Epithelial cell of proximal tubule (primary cell): ENCODE measurements around the gene ESRRG. TPM values are rescaled to one million over a fixed set of nuclear protein-coding genes. Genes with fewer than 3 reads are reported as not detected.

ENCODE experiments used
- DNase-seq: peaks from one replicate; pipeline ENCODE4 v3.0.0-alpha.2; 2011; ENCODE audit warnings: low read depth
- H3K4me3 ChIP-seq: 2 replicates; pipeline ENCODE4 v1.5.1; 2011; ENCODE audit warnings: low read depth, mild to moderate bottlenecking, low read length
- CTCF ChIP-seq: conservative IDR thresholded peaks from 2 replicates; pipeline ENCODE4 v1.5.1; 2012; ENCODE audit warnings: low read depth, mild to moderate bottlenecking, low read length
- total RNA-seq: library from RNA; depleted of rRNA; stranded (reverse); fragments of >200 nt; gene quantifications from 2 replicates; pipeline ENCODE4 v1.2.3, GENCODE V29; 2015

The ESRRG gene
- total RNA-seq, 1 donor from 2014 or later = 0.52 TPM

- TF ChIP-seq CTCF = no peak
- no peak for DNase-seq
- H3K4me3 ChIP-seq = no peak overlapping the region
Measured at GRCh38 chr1:216750961-216751360, 27.7 kb upstream of the ESRRG start.

DNA sequence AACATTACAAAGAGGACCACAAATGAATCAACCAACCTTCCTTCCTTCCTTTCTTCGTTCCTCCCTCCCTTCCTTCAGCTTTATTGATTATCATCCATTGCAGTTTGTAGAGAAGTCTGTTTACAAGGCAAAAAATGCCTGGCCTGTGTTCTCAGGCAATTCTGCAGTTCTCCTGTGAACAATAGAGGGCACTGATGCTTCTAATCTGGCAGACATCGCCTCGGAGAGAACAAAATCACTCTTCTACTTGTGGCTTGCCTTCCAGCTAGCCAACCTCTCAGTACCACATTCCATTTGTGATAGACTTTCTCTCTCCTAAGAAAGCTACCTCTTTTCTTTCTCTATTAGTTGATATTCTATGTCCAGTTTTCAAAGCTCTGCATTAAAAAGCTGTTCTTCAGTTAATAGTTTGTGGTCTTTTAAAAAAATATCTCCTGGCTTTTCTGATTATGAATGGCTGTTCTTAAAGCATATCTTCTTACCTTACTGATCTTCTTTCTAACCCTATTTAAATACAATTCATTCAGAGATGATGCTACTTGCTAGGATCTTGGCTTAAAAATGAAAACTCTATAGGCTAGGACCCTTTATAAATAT, 26.9 kb upstream of the ESRRG start:
- peak; percentile 92 for TF ChIP-seq CTCF
- DNase-seq = no peak
- no peak overlapping the region for H3K4me3 ChIP-seq

- no peak for TF ChIP-seq CTCF
- DNase-seq = no peak
- no peak overlapping the region for H3K4me3 ChIP-seq
Measured at GRCh38 chr1:216749232-216749631, 26.0 kb upstream of the ESRRG start.

- no peak for DNase-seq
- TF ChIP-seq CTCF = peak; percentile 64
- no peak overlapping the region for H3K4me3 ChIP-seq
Measured at GRCh38 chr1:216742625-216743024, 19.4 kb upstream of the ESRRG start.

GRCh38 chr1:216740331-216740730, 17.1 kb upstream of the ESRRG start:
- no peak for DNase-seq
- H3K4me3 ChIP-seq = no peak overlapping the region
- TF ChIP-seq CTCF = no peak

- no peak for TF ChIP-seq CTCF
- no peak for DNase-seq
- H3K4me3 ChIP-seq = no peak overlapping the region
Measured at GRCh38 chr1:216739793-216740192, 16.6 kb upstream of the ESRRG start.

DNA sequence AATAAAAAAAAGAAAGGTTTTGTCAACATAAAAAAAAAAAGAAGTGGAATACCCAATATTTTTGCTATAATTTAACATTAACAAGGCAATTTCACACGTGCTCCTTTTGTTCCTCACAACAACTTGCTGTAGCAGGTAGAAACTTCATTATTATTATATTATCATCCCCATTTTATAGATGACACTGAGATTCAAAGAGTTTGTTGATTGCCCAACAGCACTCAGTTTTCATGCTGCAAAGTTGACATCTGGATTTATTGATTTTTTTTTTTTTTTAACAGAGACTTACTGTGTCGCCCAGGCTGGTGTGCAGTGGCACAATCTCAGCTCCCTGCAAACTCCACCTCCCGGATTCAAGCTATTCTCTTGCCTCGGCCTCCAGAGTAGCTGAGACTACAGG, 8.9 kb upstream of the ESRRG start:
- no peak for DNase-seq
- H3K4me3 ChIP-seq = no peak overlapping the region
- no peak for TF ChIP-seq CTCF
